Measurements from ENCODE around the gene STXBP4. TPM values are rescaled to one million over a fixed set of nuclear protein-coding genes. Genes with fewer than 3 reads are reported as not detected.

STXBP4 gene
- polyA plus RNA-seq, 1 donor (not counting 4 experiments of a cell fraction or from before 2014, with no cell fraction given): 4.2 TPM

DNA sequence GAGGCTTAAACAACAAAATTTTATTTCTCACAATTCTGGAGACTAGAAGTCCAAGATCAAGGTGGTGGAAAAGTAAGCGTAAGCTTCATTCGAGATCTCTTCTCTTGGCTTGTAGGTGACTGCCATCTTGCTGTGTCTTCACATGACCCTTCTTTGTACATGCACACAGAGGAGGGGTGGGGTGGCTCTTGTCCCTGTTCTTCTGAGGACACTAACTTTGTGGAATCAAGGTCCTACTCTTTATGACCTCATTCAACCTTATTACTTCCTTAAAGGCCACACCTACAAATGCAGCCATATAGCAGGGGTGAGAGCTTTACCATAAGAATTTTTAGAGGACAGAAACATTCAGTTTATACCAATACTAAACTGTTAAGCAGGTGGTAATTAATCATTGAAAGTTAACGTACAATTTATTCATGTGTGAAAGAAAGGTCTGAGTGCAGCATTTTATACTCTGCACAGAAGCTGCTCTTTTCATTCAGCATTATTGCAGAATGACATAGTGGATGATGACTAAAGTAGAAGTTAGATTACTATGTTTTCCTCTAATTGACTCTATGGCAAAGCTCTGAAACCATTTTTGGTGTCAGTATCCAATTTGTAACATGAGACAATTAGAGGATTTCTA lies 156.3 kb downstream of the STXBP4 start:
- Histone ChIP-seq H3K4me2 (ENCODE audit: control insufficient read depth, extremely low read depth, insufficient read depth, low read depth, low read length) (no peak overlapping the region), H3K9me1 (ENCODE audit: control insufficient read depth, extremely low read depth, insufficient read depth, low read length) (no peaks in the 10 kb centered on the region), H3K79me2 (ENCODE audit: control insufficient read depth, insufficient read depth, low read length) (no peaks in the 10 kb centered on the region), H3K4me3 (ENCODE audit: control insufficient read depth in 2 of 3, extremely low read depth in 1 of 3, insufficient read depth in 2 of 3, low read depth in 1 of 3, low read length in 3 of 3) (no peak overlapping the region), H3K4me1 (ENCODE audit: control insufficient read depth, extremely low read depth, insufficient read depth, low read length) (no peaks in the 10 kb centered on the region), H3K9ac (ENCODE audit: control insufficient read depth, extremely low read depth, insufficient read depth, low read length) (no peak overlapping the region), H3K9me3 (ENCODE audit: control insufficient read depth, low read depth, low read length) (no peaks in the 10 kb centered on the region), H2AFZ (ENCODE audit: control insufficient read depth, low read length) (no peak overlapping the region), H3K36me3 (ENCODE audit: control insufficient read depth in 2 of 2, extremely low read depth in 1 of 2, insufficient read depth in 2 of 2, low read length in 2 of 2) (no peaks in the 10 kb centered on the region), H3K27me3 (ENCODE audit: control insufficient read depth, extremely low read depth, insufficient read depth, low read length) (no peaks in the 10 kb centered on the region), H3K27ac (ENCODE audit: control insufficient read depth, insufficient read depth, low read length) (no peak overlapping the region), H4K20me1 (ENCODE audit: control insufficient read depth, extremely low read depth, insufficient read depth, low read length) (no peaks in the 10 kb centered on the region)
- dilution Hi-C loops (cut with MboI; ENCODE audit: extremely low pct_ligation_motif_present, low sequenced_read_pairs): no loop called here
- TF ChIP-seq CTCF (optimal IDR thresholded peaks at IDR 0.05 in 1 of 3, IDR thresholded peaks at IDR 0.05 in 1 of 3, conservative IDR thresholded peaks at IDR 0.05 in 1 of 3; ENCODE audit: extremely low read depth in 1 of 3, insufficient read depth in 2 of 3, low read length in 3 of 3): no peak
- TF ChIP-seq EZH2 (IDR thresholded peaks at IDR 0.05; ENCODE audit: low read length): no peak
- FAIRE-seq (no peak), DNase-seq (ENCODE audit: low read depth, low spot score) (no peak)

- Histone ChIP-seq H3K27ac (ENCODE audit: control insufficient read depth, insufficient read depth, low read length) (no peak overlapping the region), H4K20me1 (ENCODE audit: control insufficient read depth, extremely low read depth, insufficient read depth, low read length) (no peaks in the 10 kb centered on the region), H3K4me3 (ENCODE audit: control insufficient read depth in 2 of 3, extremely low read depth in 1 of 3, insufficient read depth in 2 of 3, low read depth in 1 of 3, low read length in 3 of 3) (no peak overlapping the region), H3K9me1 (ENCODE audit: control insufficient read depth, extremely low read depth, insufficient read depth, low read length) (no peaks in the 10 kb centered on the region), H2AFZ (ENCODE audit: control insufficient read depth, low read length) (no peak overlapping the region), H3K4me1 (ENCODE audit: control insufficient read depth, extremely low read depth, insufficient read depth, low read length) (no peaks in the 10 kb centered on the region), H3K9ac (ENCODE audit: control insufficient read depth, extremely low read depth, insufficient read depth, low read length) (no peak overlapping the region), H3K9me3 (ENCODE audit: control insufficient read depth, low read depth, low read length) (no peaks in the 10 kb centered on the region), H3K36me3 (ENCODE audit: control insufficient read depth in 2 of 2, extremely low read depth in 1 of 2, insufficient read depth in 2 of 2, low read length in 2 of 2) (no peaks in the 10 kb centered on the region), H3K4me2 (ENCODE audit: control insufficient read depth, extremely low read depth, insufficient read depth, low read depth, low read length) (no peak overlapping the region), H3K79me2 (ENCODE audit: control insufficient read depth, insufficient read depth, low read length) (no peaks in the 10 kb centered on the region), H3K27me3 (ENCODE audit: control insufficient read depth, extremely low read depth, insufficient read depth, low read length) (no peaks in the 10 kb centered on the region)
- DNase-seq (ENCODE audit: low read depth, low spot score) (no peak), FAIRE-seq (no peak)
- dilution Hi-C loops (cut with MboI; ENCODE audit: extremely low pct_ligation_motif_present, low sequenced_read_pairs): no loop called here
- TF ChIP-seq CTCF (optimal IDR thresholded peaks at IDR 0.05 in 1 of 3, IDR thresholded peaks at IDR 0.05 in 1 of 3, conservative IDR thresholded peaks at IDR 0.05 in 1 of 3; ENCODE audit: extremely low read depth in 1 of 3, insufficient read depth in 2 of 3, low read length in 3 of 3) (no peak), EZH2 (IDR thresholded peaks at IDR 0.05; ENCODE audit: low read length) (no peak)
Observed at GRCh38 chr17:55133583-55133982, 165.0 kb downstream of the STXBP4 start.
